Dendritic cell treated with granulocyte-macrophage colony-stimulating factor and Interleukin-4, amounts not matched to agents 40 ng/mL and 50 ng/mL, for 4 days (primary cell): ENCODE data around the gene RNF157.

Source experiments
- H3K27ac Mint-ChIP-seq: one replicate; pipeline ENCODE4 v1.8.0; 2022; ENCODE audit warnings: mild to moderate bottlenecking, mixed read lengths
- H3K27me3 Mint-ChIP-seq: one replicate; pipeline ENCODE4 v1.8.0; 2022; ENCODE audit warnings: mild to moderate bottlenecking, mixed read lengths
- H3K36me3 Mint-ChIP-seq: one replicate; pipeline ENCODE4 v1.8.0; 2022; ENCODE audit warnings: low read depth, mixed read lengths
- H3K4me1 Mint-ChIP-seq: one replicate; pipeline ENCODE4 v1.8.0; 2022; ENCODE audit warnings: low read depth, mixed read lengths
- H3K4me3 Mint-ChIP-seq: one replicate; pipeline ENCODE4 v1.8.0; 2022; ENCODE audit warnings: mild to moderate bottlenecking, moderate library complexity, mixed read lengths
- H3K9me3 Mint-ChIP-seq: one replicate; pipeline ENCODE4 v1.8.0; 2022; ENCODE audit warnings: mixed read lengths
- intact Hi-C: fragments of 100-400 bp; cut with micrococcal nuclease; formaldehyde crosslinking; loops from one replicate; pipeline ENCODE4 v1.15.0; 2022

RNF157 gene

GRCh38 chr17:76139801-76140660, 100.3 kb downstream of the RNF157 start:
- H3K9me3 Mint-ChIP-seq = no peaks in the 10 kb centered on the region
- no peaks in the 10 kb centered on the region for H3K36me3 Mint-ChIP-seq
- H3K27ac Mint-ChIP-seq = no peak overlapping the region
- intact Hi-C loops = no loop called here
- peaks cover 67% of the 10 kb centered on the region for H3K27me3 Mint-ChIP-seq
- H3K4me1 Mint-ChIP-seq = peaks cover 43% of the 10 kb centered on the region
- peak overlapping the region; percentile 24 for H3K4me3 Mint-ChIP-seq

- Mint-ChIP-seq H3K4me1 (peaks cover 38% of the 10 kb centered on the region), H3K9me3 (no peaks in the 10 kb centered on the region), H3K27ac (no peak overlapping the region), H3K27me3 (peaks cover 67% of the 10 kb centered on the region), H3K4me3 (no peak overlapping the region), H3K36me3 (no peaks in the 10 kb centered on the region)
- intact Hi-C loops = no loop called here
These were observed 101.2 kb downstream of the RNF157 start for GRCh38 chr17:76138896-76139752.

GRCh38 chr17:76138234-76138895, 101.9 kb downstream of the RNF157 start:
- H3K27ac Mint-ChIP-seq = no peak overlapping the region
- no peaks in the 10 kb centered on the region for H3K36me3 Mint-ChIP-seq
- no peaks in the 10 kb centered on the region for H3K9me3 Mint-ChIP-seq
- intact Hi-C loops = no loop called here
- no peak overlapping the region for H3K4me3 Mint-ChIP-seq
- H3K27me3 Mint-ChIP-seq = peaks cover 66% of the 10 kb centered on the region
- peaks cover 31% of the 10 kb centered on the region for H3K4me1 Mint-ChIP-seq

GRCh38 chr17:76137351-76138233, 102.7 kb downstream of the RNF157 start:
- H3K4me3 Mint-ChIP-seq = no peak overlapping the region
- no peak overlapping the region for H3K27ac Mint-ChIP-seq
- intact Hi-C loops = no loop called here
- H3K36me3 Mint-ChIP-seq = no peaks in the 10 kb centered on the region
- H3K9me3 Mint-ChIP-seq = no peaks in the 10 kb centered on the region
- H3K4me1 Mint-ChIP-seq = peaks cover 23% of the 10 kb centered on the region
- H3K27me3 Mint-ChIP-seq = peaks cover 62% of the 10 kb centered on the region

- H3K9me3 Mint-ChIP-seq = no peaks in the 10 kb centered on the region
- H3K4me1 Mint-ChIP-seq = peaks cover 18% of the 10 kb centered on the region
- H3K27ac Mint-ChIP-seq = no peak overlapping the region
- H3K36me3 Mint-ChIP-seq = no peaks in the 10 kb centered on the region
- H3K4me3 Mint-ChIP-seq = no peak overlapping the region
- intact Hi-C loops = no loop called here
- peaks cover 55% of the 10 kb centered on the region for H3K27me3 Mint-ChIP-seq
These were observed 103.3 kb downstream of the RNF157 start for GRCh38 chr17:76137001-76137350.

- Mint-ChIP-seq H3K27ac (no peak overlapping the region), H3K4me1 (peaks cover 13% of the 10 kb centered on the region)
These were observed 103.9 kb downstream of the RNF157 start for GRCh38 chr17:76136276-76137000.

GRCh38 chr17:76135810-76136188, 104.5 kb downstream of the RNF157 start:
- H3K36me3 Mint-ChIP-seq = no peaks in the 10 kb centered on the region
- intact Hi-C loops = no loop called here
- no peaks in the 10 kb centered on the region for H3K9me3 Mint-ChIP-seq
- no peak overlapping the region for H3K27ac Mint-ChIP-seq
- peaks cover 12% of the 10 kb centered on the region for H3K4me1 Mint-ChIP-seq
- peaks cover 50% of the 10 kb centered on the region for H3K27me3 Mint-ChIP-seq
- no peak overlapping the region for H3K4me3 Mint-ChIP-seq

More at GRCh38 chr17:76136276-76137000, 103.9 kb downstream of the RNF157 start:
- H3K4me3 Mint-ChIP-seq = no peak overlapping the region
- peaks cover 51% of the 10 kb centered on the region for H3K27me3 Mint-ChIP-seq
- intact Hi-C loops = no loop called here
- H3K9me3 Mint-ChIP-seq = no peaks in the 10 kb centered on the region
- no peaks in the 10 kb centered on the region for H3K36me3 Mint-ChIP-seq

GRCh38 chr17:76134911-76135809, 105.1 kb downstream of the RNF157 start:
- Mint-ChIP-seq H3K4me1 (peaks cover 12% of the 10 kb centered on the region), H3K27ac (no peak overlapping the region), H3K4me3 (no peak overlapping the region), H3K9me3 (no peaks in the 10 kb centered on the region), H3K27me3 (peaks cover 48% of the 10 kb centered on the region), H3K36me3 (no peaks in the 10 kb centered on the region)
- intact Hi-C loops = no loop called here

- no peaks in the 10 kb centered on the region for H3K9me3 Mint-ChIP-seq
- H3K36me3 Mint-ChIP-seq = no peaks in the 10 kb centered on the region
- H3K27me3 Mint-ChIP-seq = peaks cover 25% of the 10 kb centered on the region
- no peak overlapping the region for H3K27ac Mint-ChIP-seq
- intact Hi-C loops = no loop called here
- peaks cover 8% of the 10 kb centered on the region for H3K4me1 Mint-ChIP-seq
- no peak overlapping the region for H3K4me3 Mint-ChIP-seq
These were observed 107.5 kb downstream of the RNF157 start for GRCh38 chr17:76132574-76133338.

- intact Hi-C loops = no loop called here
- Mint-ChIP-seq H3K4me3 (no peak overlapping the region), H3K9me3 (no peaks in the 10 kb centered on the region), H3K27me3 (peaks cover 21% of the 10 kb centered on the region), H3K4me1 (peaks cover 8% of the 10 kb centered on the region), H3K27ac (no peak overlapping the region), H3K36me3 (no peaks in the 10 kb centered on the region)
These were observed 108.4 kb downstream of the RNF157 start for GRCh38 chr17:76131692-76132573.
